Neural cell (in vitro differentiated cells): ENCODE results near the gene LIMS2. TPM values are rescaled to one million over a fixed set of nuclear protein-coding genes. Genes with fewer than 3 reads are reported as not detected.

Experiments used
- H2AFZ ChIP-seq: fragments of 200-600, 300-800 bp; sonication (generic), shearing (Covaris generic); 2 replicates; pipeline ENCODE4 v1.6.0; 2014; ENCODE audit warnings: low read depth, mild to moderate bottlenecking, antibody characterized with exemption, low read length, moderate library complexity
- H3F3A ChIP-seq: fragments of 200-600 bp; shearing (Covaris generic); 2 replicates; pipeline ENCODE4 v1.6.1; 2016; ENCODE audit warnings: mild to moderate bottlenecking, moderate library complexity, mixed read lengths, antibody characterized with exemption, low read length; ENCODE audit not compliant: insufficient read depth, poor library complexity, severe bottlenecking
- H3K27ac ChIP-seq: fragments of 200-600, 300-800 bp; sonication (generic), shearing (Covaris generic); 2 replicates; pipeline ENCODE4 v1.5.1; 2014; ENCODE audit warnings: mild to moderate bottlenecking, low read length, moderate library complexity
- H3K27me3 ChIP-seq: fragments of 300-800, 200-600 bp; sonication (generic), shearing (Covaris generic); 2 replicates; pipeline ENCODE4 v1.6.0; 2014; ENCODE audit warnings: mild to moderate bottlenecking, low read depth, low read length, moderate library complexity; ENCODE audit not compliant: insufficient read depth
- H3K36me3 ChIP-seq: fragments of 300-800, 200-600 bp; sonication (generic), shearing (Covaris generic); 2 replicates; pipeline ENCODE4 v1.5.1; 2014; ENCODE audit warnings: mild to moderate bottlenecking, antibody characterized with exemption, low read length, moderate library complexity; ENCODE audit not compliant: insufficient read depth
- H3K4me2 ChIP-seq: fragments of 300-800, 200-600 bp; sonication (generic), shearing (Covaris generic); 2 replicates; pipeline ENCODE4 v1.6.0; 2014; ENCODE audit warnings: mild to moderate bottlenecking, low read length
- H3K4me3 ChIP-seq: fragments of 300-800, 200-600 bp; sonication (generic), shearing (Covaris generic); 2 replicates; pipeline ENCODE4 v1.5.1; 2014; ENCODE audit warnings: mild to moderate bottlenecking, low read length, moderate library complexity
- H3K79me2 ChIP-seq: fragments of 200-600 bp; shearing (Covaris generic); replicated peaks from 2 replicates; pipeline ENCODE4 v1.6.0; 2014; ENCODE audit warnings: mild to moderate bottlenecking, low read length, moderate library complexity; ENCODE audit not compliant: insufficient read depth
- H3K9ac ChIP-seq: fragments of 300-800, 200-600 bp; sonication (generic), shearing (Covaris generic); 2 replicates; pipeline ENCODE4 v1.6.1; 2016; ENCODE audit warnings: mild to moderate bottlenecking, low read length, mixed read lengths
- H3K9me2 ChIP-seq: fragments of 200-600 bp; shearing (Covaris generic); 2 replicates; pipeline ENCODE4 v1.6.1; 2016; ENCODE audit warnings: mild to moderate bottlenecking, low read length, mixed read lengths; ENCODE audit not compliant: insufficient read depth
- H3K9me3 ChIP-seq: fragments of 200-600, 300-800 bp; sonication (generic), shearing (Covaris generic); 2 replicates; pipeline ENCODE4 v1.6.1; 2016; ENCODE audit warnings: mild to moderate bottlenecking, mixed run types, low read length, moderate library complexity, mixed read lengths
- H4K20me1 ChIP-seq: fragments of 200-600 bp; shearing (Covaris generic); 2 replicates; pipeline ENCODE4 v1.6.1; 2016; ENCODE audit warnings: mild to moderate bottlenecking, mixed run types; ENCODE audit not compliant: insufficient read depth
- CTCF ChIP-seq: fragments of 450-650 bp; IDR thresholded peaks from 2 replicates; pipeline ENCODE4 v1.5.1; 2014; ENCODE audit warnings: antibody characterized with exemption, mild to moderate bottlenecking, moderate library complexity; ENCODE audit not compliant: poor library complexity, severe bottlenecking
- EP300 ChIP-seq: fragments of 450-650 bp; conservative IDR thresholded peaks from 2 replicates; pipeline ENCODE4 v1.6.1; 2014; ENCODE audit warnings: antibody characterized with exemption, mild to moderate bottlenecking, moderate library complexity; ENCODE audit not compliant: poor library complexity, severe bottlenecking
- EZH2 ChIP-seq: fragments of 200-600, 300-800 bp; shearing (Covaris generic), sonication (generic); IDR thresholded peaks from 2 replicates; pipeline ENCODE4 v1.6.1; 2014; ENCODE audit warnings: antibody characterized with exemption, low read length, borderline replicate concordance, mild to moderate bottlenecking; ENCODE audit not compliant: insufficient read depth, poor library complexity, severe bottlenecking
- MXI1 ChIP-seq: fragments of 450-650 bp; conservative IDR thresholded peaks from 2 replicates; pipeline ENCODE4 v1.6.1; 2014; ENCODE audit warnings: antibody characterized with exemption, mild to moderate bottlenecking; ENCODE audit not compliant: poor library complexity, severe bottlenecking
- POLR2AphosphoS5 ChIP-seq: IDR thresholded peaks from 2 replicates; pipeline ENCODE4 v1.6.1; 2012
- RAD21 ChIP-seq: fragments of 450-650 bp; conservative IDR thresholded peaks from 2 replicates; pipeline ENCODE4 v1.6.1; 2014; ENCODE audit warnings: antibody characterized with exemption, mild to moderate bottlenecking, moderate library complexity
- REST ChIP-seq: IDR thresholded peaks from 2 replicates; pipeline ENCODE4 v1.6.1; 2012; ENCODE audit warnings: borderline replicate concordance
- SMC3 ChIP-seq: fragments of 450-650 bp; conservative IDR thresholded peaks from 2 replicates; pipeline ENCODE4 v1.6.1; 2014; ENCODE audit warnings: antibody characterized with exemption, mild to moderate bottlenecking, moderate library complexity; ENCODE audit not compliant: poor library complexity
- TAF1 ChIP-seq: IDR thresholded peaks from 2 replicates; pipeline ENCODE4 v1.6.1; 2012; ENCODE audit warnings: low read depth
- polyA plus RNA-seq: library from polyadenylated mRNA; depleted of rRNA; stranded (reverse); fragments of >200 nt; gene quantifications from 2 replicates; pipeline ENCODE4 v1.2.3, GENCODE V29; 2014

LIMS2 gene
- polyA plus RNA-seq, 1 donor from 2014 or later = not detected

GRCh38 chr2:127630096-127630863 is 45.0 kb downstream of the LIMS2 start:
- Histone ChIP-seq H3F3A (no peaks in the 10 kb centered on the region), H3K79me2 (no peaks in the 10 kb centered on the region)
- TF ChIP-seq CTCF (no peak), SMC3 (no peak), EP300 (no peak), MXI1 (no peak), REST (no peak), RAD21 (no peak), TAF1 (no peak), POLR2AphosphoS5 (no peak), EZH2 (no peak)

GRCh38 chr2:127629637-127630036 is 45.7 kb downstream of the LIMS2 start:
- H3K9me2 ChIP-seq = no peaks in the 10 kb centered on the region
- H3K79me2 ChIP-seq = no peaks in the 10 kb centered on the region
- H3K4me2 ChIP-seq = no peak overlapping the region
- H2AFZ ChIP-seq = no peak overlapping the region
- no peaks in the 10 kb centered on the region for H3K36me3 ChIP-seq
- H3K9me3 ChIP-seq = no peaks in the 10 kb centered on the region
- H3K9ac ChIP-seq = no peak overlapping the region
- H3K27me3 ChIP-seq = no peaks in the 10 kb centered on the region
- no peak overlapping the region for H3K4me3 ChIP-seq
- H4K20me1 ChIP-seq = no peaks in the 10 kb centered on the region
- TF ChIP-seq MXI1 (no peak), TAF1 (no peak), POLR2AphosphoS5 (no peak), EP300 (no peak), SMC3 (no peak), CTCF (no peak), REST (no peak), EZH2 (no peak), RAD21 (no peak)
- H3F3A ChIP-seq = no peaks in the 10 kb centered on the region
- H3K27ac ChIP-seq = no peak overlapping the region

More at GRCh38 chr2:127630096-127630863, 45.0 kb downstream of the LIMS2 start:
- no peaks in the 10 kb centered on the region for H3K9me2 ChIP-seq
- H3K27me3 ChIP-seq = no peaks in the 10 kb centered on the region
- H3K9ac ChIP-seq = no peak overlapping the region
- no peaks in the 10 kb centered on the region for H3K36me3 ChIP-seq
- no peaks in the 10 kb centered on the region for H3K9me3 ChIP-seq
- no peak overlapping the region for H3K4me2 ChIP-seq
- H3K4me3 ChIP-seq = no peak overlapping the region
- no peak overlapping the region for H2AFZ ChIP-seq
- H4K20me1 ChIP-seq = no peaks in the 10 kb centered on the region
- H3K27ac ChIP-seq = no peak overlapping the region
